GM12878 (cell line): ENCODE results near the gene CHMP4B. TPM values are rescaled to one million over a fixed set of nuclear protein-coding genes. Genes with fewer than 3 reads are reported as not detected.

Experiments used
- ATAC-seq: fragments of 200-7000 bp; cut with Tn5 transposase; 3 replicates; pipeline ENCODE4 v1.9.1; 2020; ENCODE audit warnings: mild to moderate bottlenecking, moderate library complexity
- BruUV-seq: library from RNA; stranded (reverse); fragments of 400-500 nt; replicated peaks from 2 replicates; lab custom pipeline; 2021; lab: Mats Ljungman, UMichigan
- CTCF ChIA-PET: fragments of 300-600 bp; sonication (Branson Sonifier 250); formaldehyde crosslinking; extraction: SDS; loops from one replicate; lab custom pipeline; 2021; ENCODE audit warnings: inconsistent platforms; lab: Yijun Ruan, JAX
- POLR2A ChIA-PET: fragments of 350-600 bp; formaldehyde crosslinking; extraction: SDS; loops from one replicate; lab custom pipeline; 2021; ENCODE audit warnings: inconsistent platforms; lab: Charles Lee
- RAD21 ChIA-PET: fragments of 300-600 bp; sonication (Branson Sonifier 250); formaldehyde crosslinking; loops from one replicate; lab custom pipeline; 2023; ENCODE audit warnings: antibody characterized with exemption; ENCODE audit not compliant: unreplicated experiment; lab: Charles Lee
- SMC1A ChIA-PET: fragments of 300-600 bp; sonication (Branson Sonifier 250); formaldehyde crosslinking; loops from one replicate; lab custom pipeline; 2023; ENCODE audit not compliant: unreplicated experiment, uncharacterized antibody; lab: Charles Lee
- DNase-seq: peaks from one replicate; pipeline ENCODE4 v3.0.0-alpha.2; 2011; ENCODE audit warnings: low read depth, low spot score
- FAIRE-seq: peaks from 3 replicates; lab custom pipeline; 2011; peaks lifted over from hg19 to GRCh38; lab: Jason Lieb, UNC
- H2AFZ ChIP-seq: 2 replicates; pipeline ENCODE4 v1.6.0; 2011; ENCODE audit warnings: low read depth, low read length, control low read depth; ENCODE audit not compliant: control insufficient read depth
- H3K27ac ChIP-seq: 2 replicates; pipeline ENCODE4 v1.5.1; 2011; ENCODE audit warnings: control low read depth; ENCODE audit not compliant: control insufficient read depth, insufficient read depth
- H3K27me3 ChIP-seq, 2 experiments: replicated peaks in 1 of 2; 2 replicates each; pipeline versions ENCODE4 v1.6.0 to v1.6.1; 2011; ENCODE audit warnings: low read length in 1 of 2; ENCODE audit not compliant: control insufficient read depth in 2 of 2, insufficient read depth in 2 of 2
- H3K36me3 ChIP-seq, 2 experiments: 2 replicates each; pipeline ENCODE4 v1.5.1; 2011; ENCODE audit warnings: low read length in 1 of 2; ENCODE audit not compliant: control insufficient read depth in 2 of 2, insufficient read depth in 2 of 2
- H3K4me1 ChIP-seq: 2 replicates; pipeline ENCODE4 v1.6.1; 2011; ENCODE audit warnings: mild to moderate bottlenecking, low read length, moderate library complexity, mixed read lengths; ENCODE audit not compliant: control insufficient read depth, insufficient read depth
- H3K4me2 ChIP-seq: 2 replicates; pipeline ENCODE4 v1.6.0; 2011; ENCODE audit warnings: control low read depth; ENCODE audit not compliant: control insufficient read depth, insufficient read depth
- H3K4me3 ChIP-seq: fragments of 200-600 bp; sonication (generic); 2 replicates; pipeline ENCODE4 v1.5.1; 2016
- H3K79me2 ChIP-seq: 2 replicates; pipeline ENCODE4 v1.6.0; 2011; ENCODE audit warnings: low read length; ENCODE audit not compliant: control insufficient read depth, insufficient read depth
- H3K9ac ChIP-seq: 2 replicates; pipeline ENCODE4 v1.8.0; 2011; ENCODE audit warnings: low read length, control low read depth, mixed read lengths; ENCODE audit not compliant: control insufficient read depth, insufficient read depth
- H3K9me3 ChIP-seq: replicated peaks from 3 replicates; pipeline ENCODE4 v1.5.1; 2011; ENCODE audit warnings: mild to moderate bottlenecking, low read length; ENCODE audit not compliant: control insufficient read depth, insufficient read depth
- H4K20me1 ChIP-seq: 2 replicates; pipeline ENCODE4 v1.6.0; 2011; ENCODE audit not compliant: control insufficient read depth, insufficient read depth
- HDGF ChIP-seq: fragments of 450-650 bp; IDR thresholded peaks from 2 replicates; pipeline ENCODE4 v1.6.1; 2016; ENCODE audit warnings: antibody characterized with exemption
- MAX ChIP-seq: IDR thresholded peaks from 2 replicates; pipeline ENCODE4 v1.6.1; 2012; ENCODE audit warnings: low read depth, low read length, improper control_type of control experiment
- NFYA ChIP-seq: IDR thresholded peaks from 2 replicates; pipeline ENCODE4 v1.6.1; 2011; ENCODE audit warnings: low read depth, mild to moderate bottlenecking, low read length, improper control_type of control experiment, borderline replicate concordance
- SKIL ChIP-seq: fragments of 450-650 bp; IDR thresholded peaks from 2 replicates; pipeline ENCODE4 v1.6.1; 2017; ENCODE audit warnings: mild to moderate bottlenecking, low read depth, inconsistent platforms; ENCODE audit not compliant: poor library complexity, severe bottlenecking
- SMAD1 ChIP-seq: fragments of 450-650 bp; IDR thresholded peaks from 2 replicates; pipeline ENCODE4 v1.6.1; 2018; ENCODE audit warnings: mild to moderate bottlenecking, low read depth; ENCODE audit not compliant: partially characterized antibody
- TBL1XR1 ChIP-seq: IDR thresholded peaks from 2 replicates; pipeline ENCODE4 v1.6.1; 2012; ENCODE audit warnings: low read depth, low read length, improper control_type of control experiment
- WGBS: methylation state at CpG from one replicate; pipeline ENCODE4 v1.1.6; 2016; ENCODE audit warnings: low lambda C conversion rate; ENCODE audit not compliant: insufficient replicate concordance, insufficient coverage; ENCODE audit errors: missing lambda C conversion rate; 5-methylcytosine and 5-hydroxymethylcytosine counted together
- in situ Hi-C: fragments of 300-500 bp; cut with MboI; formaldehyde crosslinking; loops from 9 replicates; pipeline ENCODE4 v1.14.3; 2018; ENCODE audit warnings: mixed read lengths
- intact Hi-C: fragments of 100-400 bp; cut with micrococcal nuclease; formaldehyde crosslinking; loops from one replicate; pipeline ENCODE4 v1.14.2; 2022; ENCODE audit not compliant: unreplicated experiment
- polyA plus RNA-seq, 11 experiments: library from polyadenylated mRNA; depleted of rRNA in 4 of 11; unstranded in 6 of 11; stranded (reverse) in 5 of 11; fragments of >200 nt; fragmentation: Nextera tagmentation in 4 of 11; fragmentation: Illumina TruSeq in 1 of 11; extraction: Ambion mirVana in 4 of 11; extraction: Trizol in 1 of 11; gene quantifications; 1 replicate in 1 of 11; 2 replicates in 10 of 11; pipeline versions ENCODE4 v1.2.1 to v1.2.3, GENCODE V29; 2011 to 2016; ENCODE audit warnings: inconsistent platforms in 2 of 11, missing spikeins in 2 of 11, low read depth in 1 of 11
- total RNA-seq, 4 experiments: library from RNA; depleted of rRNA in 3 of 4; stranded (reverse); fragments of >200 nt in 3 of 4; fragmentation: Illumina TruSeq in 1 of 4; extraction: Trizol in 1 of 4; gene quantifications; 2 replicates each; pipeline versions ENCODE4 v1.2.1 to v1.2.3, GENCODE V29; 2013 to 2021

The CHMP4B gene
- total and polyA plus RNA-seq, 10 of the 15 experiments (the other 5 are each of a cell fraction or from before 2014, with no cell fraction given), result 4.2 to 118 (median 49.6) TPM

- ChIA-PET POLR2A (no interaction called here), RAD21 (no interaction called here), SMC1A (interaction anchor here (1.5 kb wide), 1 partner anchor 9 kb away, joined by 3 read pairs; the partner anchor contains the start of gene CHMP4B), CTCF (no interaction called here)
- H3K36me3 ChIP-seq, result peaks cover 4 to 22% of the 10 kb centered on the region in 2 experiments
- TF ChIP-seq NFYA (no peak), HDGF (no peak), SMAD1 (no peak), TBL1XR1 (no peak), SKIL (no peak), MAX (no peak)
- no peaks in the 10 kb centered on the region for H3K27me3 ChIP-seq
- H2AFZ ChIP-seq, result no peak overlapping the region
- DNase-seq, result no peak
- peaks cover 6% of the 10 kb centered on the region for H3K4me1 ChIP-seq
- TSS peak; percentile 8 for BruUV-seq
- whole genome bisulfite sequencing, result 86% methylated on average over 1 of the region's 1 CpG
- no peak for FAIRE-seq
- no peaks in the 10 kb centered on the region for H3K9me3 ChIP-seq
- in situ Hi-C loops (no loop called here), intact Hi-C loops (no loop called here)
- H3K79me2 ChIP-seq, result peaks cover 76% of the 10 kb centered on the region
- no peak overlapping the region for H3K27ac ChIP-seq
- no peak overlapping the region for H3K4me3 ChIP-seq
- no peak overlapping the region for H3K9ac ChIP-seq
- ATAC-seq, result no peak
- H4K20me1 ChIP-seq, result peaks cover 10% of the 10 kb centered on the region
- no peak overlapping the region for H3K4me2 ChIP-seq
Measured at GRCh38 chr20:33820362-33820761, 9.2 kb downstream of the CHMP4B start.
